ENCODE data around the gene GLP1R.

GRCh38 chr6:39075807-39076622, 27.4 kb downstream of the GLP1R start:
- TF ChIP-seq POLR2A (IDR thresholded peaks at IDR 0.05) (no peak), CTCF (IDR thresholded peaks at IDR 0.05) (no peak)
